ENCODE results near the gene KLHL17. TPM values are rescaled to one million over a fixed set of nuclear protein-coding genes. Genes with fewer than 3 reads are reported as not detected.

Gene KLHL17
- total RNA-seq, 1 donor from 2014 or later: 17.0 TPM

DNA sequence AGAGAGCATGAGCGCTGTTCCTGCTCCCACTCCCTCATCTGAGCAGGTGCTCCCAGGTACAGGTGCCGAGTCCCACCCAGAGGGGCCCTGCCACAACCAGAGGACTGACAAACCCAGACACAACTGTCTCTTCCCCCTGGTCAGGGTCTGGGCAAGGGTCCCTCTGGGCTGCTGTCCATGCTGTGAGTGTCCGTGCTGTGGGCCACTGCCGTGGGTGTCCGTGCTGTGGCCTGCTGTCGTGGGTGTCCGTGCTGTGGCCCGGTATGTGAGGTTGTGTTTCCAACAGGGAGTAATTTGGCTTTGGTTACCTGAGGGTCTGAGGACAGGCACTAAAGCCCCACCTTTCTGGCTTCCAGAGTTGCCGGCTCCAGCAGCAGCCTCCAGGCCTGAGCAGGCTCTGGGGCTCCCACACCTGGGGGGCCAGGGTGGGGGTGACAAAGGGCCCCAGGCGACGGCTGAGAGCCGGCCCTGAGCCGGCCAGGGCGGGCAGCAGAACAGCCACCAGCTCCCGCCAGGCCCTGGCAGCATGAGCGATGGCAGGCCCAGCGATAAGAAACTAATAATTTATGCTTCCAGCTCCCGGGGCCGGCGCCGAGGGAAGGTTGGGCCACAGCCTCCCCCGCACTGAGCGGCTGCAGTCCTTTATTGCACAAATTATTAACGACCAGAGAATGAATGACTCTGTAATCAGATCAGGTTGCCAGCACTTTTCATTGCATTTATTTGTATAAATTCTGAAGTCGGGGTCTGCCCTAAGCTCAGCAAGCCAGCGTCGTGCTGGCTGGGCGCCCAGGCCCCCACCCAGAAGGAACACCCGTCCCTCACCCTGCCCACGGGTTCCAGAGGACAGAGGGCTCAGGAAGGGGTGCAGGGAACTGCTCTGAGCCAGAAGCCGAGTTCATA is 44.0 kb upstream of the KLHL17 start:
- H3K4me3 ChIP-seq: no peak overlapping the region
- TF ChIP-seq, protein P1, sequence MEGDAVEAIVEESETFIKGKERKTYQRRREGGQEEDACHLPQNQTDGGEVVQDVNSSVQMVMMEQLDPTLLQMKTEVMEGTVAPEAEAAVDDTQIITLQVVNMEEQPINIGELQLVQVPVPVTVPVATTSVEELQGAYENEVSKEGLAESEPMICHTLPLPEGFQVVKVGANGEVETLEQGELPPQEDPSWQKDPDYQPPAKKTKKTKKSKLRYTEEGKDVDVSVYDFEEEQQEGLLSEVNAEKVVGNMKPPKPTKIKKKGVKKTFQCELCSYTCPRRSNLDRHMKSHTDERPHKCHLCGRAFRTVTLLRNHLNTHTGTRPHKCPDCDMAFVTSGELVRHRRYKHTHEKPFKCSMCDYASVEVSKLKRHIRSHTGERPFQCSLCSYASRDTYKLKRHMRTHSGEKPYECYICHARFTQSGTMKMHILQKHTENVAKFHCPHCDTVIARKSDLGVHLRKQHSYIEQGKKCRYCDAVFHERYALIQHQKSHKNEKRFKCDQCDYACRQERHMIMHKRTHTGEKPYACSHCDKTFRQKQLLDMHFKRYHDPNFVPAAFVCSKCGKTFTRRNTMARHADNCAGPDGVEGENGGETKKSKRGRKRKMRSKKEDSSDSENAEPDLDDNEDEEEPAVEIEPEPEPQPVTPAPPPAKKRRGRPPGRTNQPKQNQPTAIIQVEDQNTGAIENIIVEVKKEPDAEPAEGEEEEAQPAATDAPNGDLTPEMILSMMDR (IDR thresholded peaks at IDR 0.05): no peak
- peak; percentile 31 for DNase-seq
- H3K9me3 ChIP-seq: no peaks in the 10 kb centered on the region
- intact Hi-C loops (cut with DNase I): no loop called here
- H3K4me1 ChIP-seq: peaks cover 15% of the 10 kb centered on the region
- ATAC-seq: no peak
- H3K27me3 ChIP-seq (ENCODE audit: low read depth): peaks cover 99% of the 10 kb centered on the region
- no peaks in the 10 kb centered on the region for H3K36me3 ChIP-seq
- no peak overlapping the region for H3K27ac ChIP-seq

DNA sequence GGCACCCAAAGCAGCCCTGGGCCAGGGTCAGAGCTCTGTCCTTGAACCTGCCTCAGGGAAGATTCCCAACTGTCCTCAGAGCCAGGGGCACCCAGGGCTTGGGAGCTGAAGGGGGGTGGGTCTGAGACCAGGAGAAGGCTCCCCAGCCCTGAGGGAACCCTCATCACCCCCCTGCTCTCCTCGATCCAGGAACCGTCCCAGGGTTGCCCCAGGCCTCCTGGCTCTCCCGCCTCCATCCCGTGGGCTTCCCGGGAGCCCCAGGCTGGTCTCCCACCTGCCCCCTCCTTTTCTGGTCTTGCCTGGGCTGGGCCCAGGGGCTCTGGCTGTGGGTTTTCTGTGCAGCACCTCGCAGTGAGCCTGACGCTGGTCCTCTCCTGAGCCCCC is 43.3 kb upstream of the KLHL17 start:
- Histone ChIP-seq H3K9me3 (no peaks in the 10 kb centered on the region), H3K27me3 (ENCODE audit: low read depth) (peaks cover 99% of the 10 kb centered on the region), H3K27ac (no peak overlapping the region), H3K4me3 (no peak overlapping the region), H3K36me3 (no peaks in the 10 kb centered on the region), H3K4me1 (peaks cover 16% of the 10 kb centered on the region)
- DNase-seq: no peak
- TF ChIP-seq, protein P1 (IDR thresholded peaks at IDR 0.05): no peak
- ATAC-seq: no peak
- intact Hi-C loops (cut with DNase I): no loop called here

DNA sequence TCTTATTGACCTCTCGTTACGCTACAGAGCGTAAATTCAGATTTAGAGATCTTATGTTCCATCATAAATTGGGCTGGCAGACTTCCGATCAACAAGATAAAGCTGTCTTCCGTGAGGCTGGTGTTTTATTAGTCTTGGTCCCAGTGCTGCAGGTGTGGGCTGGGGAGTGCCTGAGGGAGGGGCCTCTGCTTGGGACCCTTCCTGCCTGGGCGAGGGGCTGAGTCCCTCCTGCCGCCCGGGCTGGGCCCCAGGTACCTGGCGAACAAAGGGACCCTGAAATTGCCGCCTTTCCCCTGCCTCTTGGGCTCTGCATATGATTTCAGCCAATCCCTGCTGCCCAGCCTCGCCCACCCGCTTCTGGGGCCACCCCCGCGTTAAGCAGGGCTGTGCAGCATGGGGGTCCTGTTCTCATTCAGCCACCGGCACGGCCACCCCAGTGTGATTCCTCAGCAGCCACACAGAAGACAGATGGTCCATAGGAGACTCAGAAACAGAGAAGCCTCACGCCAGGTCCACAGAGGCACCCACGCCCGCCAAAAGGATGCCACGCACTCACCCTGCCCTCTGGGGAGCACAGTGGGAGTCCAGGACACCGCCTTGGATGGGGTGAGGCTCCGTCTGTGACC is 42.8 kb upstream of the KLHL17 start:
- ATAC-seq: no peak
- Histone ChIP-seq H3K27me3 (ENCODE audit: low read depth) (peaks cover 99% of the 10 kb centered on the region), H3K4me3 (no peak overlapping the region), H3K27ac (no peak overlapping the region), H3K9me3 (no peaks in the 10 kb centered on the region), H3K4me1 (peaks cover 16% of the 10 kb centered on the region), H3K36me3 (no peaks in the 10 kb centered on the region)
- intact Hi-C loops (cut with DNase I): no loop called here
- TF ChIP-seq, protein P1 (IDR thresholded peaks at IDR 0.05): no peak
- no peak for DNase-seq

DNA sequence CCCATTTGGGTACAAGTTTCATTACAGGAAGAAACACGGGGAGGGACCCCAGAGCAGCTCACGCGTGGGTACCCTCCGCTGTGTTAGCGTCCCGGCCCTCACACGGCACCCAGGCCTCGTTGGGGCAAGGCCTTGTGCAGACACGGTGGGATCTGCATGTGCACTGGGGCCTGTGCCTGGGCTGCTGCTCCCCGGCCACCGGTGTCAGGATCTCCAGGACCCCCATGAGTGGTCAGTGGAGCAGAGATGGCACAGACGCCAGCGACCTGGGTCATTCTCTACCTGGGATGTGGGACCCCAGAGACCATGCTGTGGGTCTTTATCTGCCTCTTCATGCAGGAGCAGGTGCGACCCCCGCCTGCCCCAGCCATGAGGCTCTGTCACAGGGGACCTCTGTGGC is 42.0 kb upstream of the KLHL17 start:
- no peak for DNase-seq
- no peaks in the 10 kb centered on the region for H3K36me3 ChIP-seq
- TF ChIP-seq, protein P1 (IDR thresholded peaks at IDR 0.05): no peak
- intact Hi-C loops (cut with DNase I): no loop called here
- H3K27ac ChIP-seq: no peak overlapping the region
- no peaks in the 10 kb centered on the region for H3K9me3 ChIP-seq
- ATAC-seq: no peak
- H3K4me3 ChIP-seq: no peak overlapping the region
- H3K4me1 ChIP-seq: peaks cover 22% of the 10 kb centered on the region
- H3K27me3 ChIP-seq (ENCODE audit: low read depth): peaks cover 99% of the 10 kb centered on the region

DNA sequence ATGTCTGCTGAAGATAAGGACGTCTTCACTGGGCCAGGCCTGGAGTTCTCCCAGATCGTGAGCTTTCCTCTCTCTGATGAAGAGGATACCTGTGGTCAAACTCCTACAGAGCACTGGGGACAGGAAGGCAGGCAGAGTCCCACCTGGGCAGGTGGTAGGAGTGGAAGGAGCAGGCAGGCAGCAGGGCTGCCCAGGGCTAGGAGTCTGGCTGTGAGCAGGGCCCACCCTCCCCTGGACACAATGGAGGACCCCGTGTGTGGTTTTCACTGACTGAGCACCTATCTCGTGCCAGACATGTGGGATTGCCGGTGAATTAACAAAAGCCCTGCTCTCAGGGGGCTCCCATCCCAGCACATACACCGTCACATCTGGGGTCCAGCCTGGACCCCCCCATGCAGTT is 41.5 kb upstream of the KLHL17 start:
- peaks cover 98% of the 10 kb centered on the region for H3K27me3 ChIP-seq (ENCODE audit: low read depth)

More for the DNA sequence above, 41.5 kb upstream of the KLHL17 start:
- DNase-seq (no peak), ATAC-seq (no peak)
- Histone ChIP-seq H3K36me3 (no peaks in the 10 kb centered on the region), H3K9me3 (no peaks in the 10 kb centered on the region), H3K27ac (no peak overlapping the region), H3K4me1 (peaks cover 25% of the 10 kb centered on the region), H3K4me3 (no peak overlapping the region)
- TF ChIP-seq, protein P1 (IDR thresholded peaks at IDR 0.05): no peak
- intact Hi-C loops (cut with DNase I): no loop called here
